ENCODE results near the gene DNMT3A. TPM values are rescaled to one million over a fixed set of nuclear protein-coding genes. Genes with fewer than 3 reads are reported as not detected.
A peak's percentile ranks its signal among the peaks of the same experiment; 100 is the strongest.

The DNMT3A gene
- total RNA-seq, 3 donors from 2014 or later (not counting 1 experiment from before 2014, with no cell fraction given), result 36.3 to 60.7 (median 45.2) TPM

- Histone ChIP-seq H3K27ac (ENCODE audit: low read length) (no peak overlapping the region), H3K36me3 (ENCODE audit: control insufficient read depth, insufficient read depth, low read length) (peaks cover 75% of the 10 kb centered on the region), H3K4me3 (ENCODE audit: low read length) (no peak overlapping the region), H3K27me3 (ENCODE audit: control insufficient read depth, insufficient read depth, low read length) (no peaks in the 10 kb centered on the region), H3K9me3 (ENCODE audit: control insufficient read depth, insufficient read depth, low read length) (no peaks in the 10 kb centered on the region), H3K4me1 (ENCODE audit: control insufficient read depth, insufficient read depth, low read length) (no peaks in the 10 kb centered on the region)
- H3K27me3 Mint-ChIP-seq (ENCODE audit: low read depth in 2 of 2), result no peaks in the 10 kb centered on the region
- peaks cover 0 to 11% of the 10 kb centered on the region in 2 donors for H3K4me1 Mint-ChIP-seq
- no peaks in the 10 kb centered on the region for H3K36me3 Mint-ChIP-seq
- TF ChIP-seq, protein P1, sequence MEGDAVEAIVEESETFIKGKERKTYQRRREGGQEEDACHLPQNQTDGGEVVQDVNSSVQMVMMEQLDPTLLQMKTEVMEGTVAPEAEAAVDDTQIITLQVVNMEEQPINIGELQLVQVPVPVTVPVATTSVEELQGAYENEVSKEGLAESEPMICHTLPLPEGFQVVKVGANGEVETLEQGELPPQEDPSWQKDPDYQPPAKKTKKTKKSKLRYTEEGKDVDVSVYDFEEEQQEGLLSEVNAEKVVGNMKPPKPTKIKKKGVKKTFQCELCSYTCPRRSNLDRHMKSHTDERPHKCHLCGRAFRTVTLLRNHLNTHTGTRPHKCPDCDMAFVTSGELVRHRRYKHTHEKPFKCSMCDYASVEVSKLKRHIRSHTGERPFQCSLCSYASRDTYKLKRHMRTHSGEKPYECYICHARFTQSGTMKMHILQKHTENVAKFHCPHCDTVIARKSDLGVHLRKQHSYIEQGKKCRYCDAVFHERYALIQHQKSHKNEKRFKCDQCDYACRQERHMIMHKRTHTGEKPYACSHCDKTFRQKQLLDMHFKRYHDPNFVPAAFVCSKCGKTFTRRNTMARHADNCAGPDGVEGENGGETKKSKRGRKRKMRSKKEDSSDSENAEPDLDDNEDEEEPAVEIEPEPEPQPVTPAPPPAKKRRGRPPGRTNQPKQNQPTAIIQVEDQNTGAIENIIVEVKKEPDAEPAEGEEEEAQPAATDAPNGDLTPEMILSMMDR (IDR thresholded peaks at IDR 0.05), result no peak
- DNase-seq (no peak), ATAC-seq (no peak)
- H3K4me3 Mint-ChIP-seq, result no peak overlapping the region
- intact Hi-C loops (cut with micrococcal nuclease), result no loop called here
- 97% methylated on average over 13 of the region's 13 CpGs for WGBS (ENCODE audit: insufficient coverage)
- H3K27ac Mint-ChIP-seq, result no peak overlapping the region
- no peaks in the 10 kb centered on the region for H3K9me3 Mint-ChIP-seq
Measured at GRCh38 chr2:25241452-25241851, 100.3 kb downstream of the DNMT3A start.

- Histone ChIP-seq H3K4me1 (ENCODE audit: control insufficient read depth, insufficient read depth, low read length) (no peaks in the 10 kb centered on the region), H3K27me3 (ENCODE audit: control insufficient read depth, insufficient read depth, low read length) (no peaks in the 10 kb centered on the region), H3K27ac (ENCODE audit: low read length) (no peak overlapping the region), H3K36me3 (ENCODE audit: control insufficient read depth, insufficient read depth, low read length) (peaks cover 72% of the 10 kb centered on the region), H3K9me3 (ENCODE audit: control insufficient read depth, insufficient read depth, low read length) (no peaks in the 10 kb centered on the region), H3K4me3 (ENCODE audit: low read length) (no peak overlapping the region)
- TF ChIP-seq, protein P1 (IDR thresholded peaks at IDR 0.05), result no peak
- WGBS (ENCODE audit: insufficient coverage), result 84% methylated on average over 9 of the region's 9 CpGs
- H3K27me3 Mint-ChIP-seq (ENCODE audit: low read depth in 2 of 2), result no peaks in the 10 kb centered on the region
- ATAC-seq (no peak), DNase-seq (no peak)
- no peaks in the 10 kb centered on the region for H3K9me3 Mint-ChIP-seq
- H3K4me3 Mint-ChIP-seq, result no peak overlapping the region
- H3K36me3 Mint-ChIP-seq, result no peaks in the 10 kb centered on the region
- no peak overlapping the region for H3K27ac Mint-ChIP-seq
- intact Hi-C loops (cut with micrococcal nuclease), result no loop called here
- H3K4me1 Mint-ChIP-seq, result peaks cover 0 to 11% of the 10 kb centered on the region in 2 donors
Measured at GRCh38 chr2:25240636-25241035, 101.1 kb downstream of the DNMT3A start.

- no peak for DNase-seq
- WGBS (ENCODE audit: insufficient coverage), result 96% methylated on average over 9 of the region's 9 CpGs
- no peaks in the 10 kb centered on the region for H3K27me3 ChIP-seq (ENCODE audit: control insufficient read depth, insufficient read depth, low read length)
- ATAC-seq, result no peak
- H3K36me3 ChIP-seq (ENCODE audit: control insufficient read depth, insufficient read depth, low read length), result peaks cover 69% of the 10 kb centered on the region
- H3K4me3 ChIP-seq (ENCODE audit: low read length), result no peak overlapping the region
- H3K27ac ChIP-seq (ENCODE audit: low read length), result no peak overlapping the region
- Mint-ChIP-seq H3K27me3 (ENCODE audit: low read depth in 2 of 2) (no peaks in the 10 kb centered on the region), H3K4me1 (peaks cover 0 to 11% of the 10 kb centered on the region in 2 donors), H3K4me3 (no peak overlapping the region), H3K27ac (peak overlapping the region in 1 of 2 donors; percentile 24), H3K36me3 (peaks cover 5% of the 10 kb centered on the region), H3K9me3 (no peaks in the 10 kb centered on the region)
- intact Hi-C loops (cut with micrococcal nuclease), result no loop called here
- H3K9me3 ChIP-seq (ENCODE audit: control insufficient read depth, insufficient read depth, low read length), result no peaks in the 10 kb centered on the region
- H3K4me1 ChIP-seq (ENCODE audit: control insufficient read depth, insufficient read depth, low read length), result no peaks in the 10 kb centered on the region
- TF ChIP-seq, protein P1 (IDR thresholded peaks at IDR 0.05), result no peak
Measured at GRCh38 chr2:25238920-25239319, 102.8 kb downstream of the DNMT3A start.

GRCh38 chr2:25237764-25238163, 104.0 kb downstream of the DNMT3A start:
- Mint-ChIP-seq H3K36me3 (peaks cover 13% of the 10 kb centered on the region), H3K9me3 (no peaks in the 10 kb centered on the region), H3K4me1 (peaks cover 0 to 11% of the 10 kb centered on the region in 2 donors), H3K27me3 (ENCODE audit: low read depth in 2 of 2) (no peaks in the 10 kb centered on the region), H3K27ac (no peak overlapping the region), H3K4me3 (no peak overlapping the region)
- Histone ChIP-seq H3K4me3 (ENCODE audit: low read length) (no peak overlapping the region), H3K9me3 (ENCODE audit: control insufficient read depth, insufficient read depth, low read length) (no peaks in the 10 kb centered on the region), H3K36me3 (ENCODE audit: control insufficient read depth, insufficient read depth, low read length) (peaks cover 70% of the 10 kb centered on the region), H3K27ac (ENCODE audit: low read length) (no peak overlapping the region), H3K4me1 (ENCODE audit: control insufficient read depth, insufficient read depth, low read length) (no peaks in the 10 kb centered on the region), H3K27me3 (ENCODE audit: control insufficient read depth, insufficient read depth, low read length) (no peaks in the 10 kb centered on the region)
- intact Hi-C loops (cut with micrococcal nuclease), result no loop called here
- TF ChIP-seq, protein P1 (IDR thresholded peaks at IDR 0.05), result no peak
- 91% methylated on average over 8 of the region's 8 CpGs for WGBS (ENCODE audit: insufficient coverage)
- DNase-seq, result no peak
- no peak for ATAC-seq

Measured in natural killer cell (primary cell).